Peyer's patch (tissue), 4 donors: ENCODE results near the gene USP17L10. TPM values are rescaled to one million over a fixed set of nuclear protein-coding genes. Genes with fewer than 3 reads are reported as not detected.

Source experiments
- total RNA-seq, 4 donors: library from RNA; depleted of rRNA; stranded (reverse); fragments of >200 nt; gene quantifications; one replicate each; pipeline ENCODE4 v1.1.0, GENCODE V29; 2016

The USP17L10 gene
- total RNA-seq, 4 donors from 2014 or later: not detected

Other genes starting within 250 kb of the USP17L10 start
- not detected for gene FAM90A26, start 40.2 kb upstream of the USP17L10 start, total RNA-seq
- gene USP17L11, start 4.7 kb downstream of the USP17L10 start, total RNA-seq: not detected
- not detected for gene USP17L12, start 9.5 kb downstream of the USP17L10 start, total RNA-seq
- gene USP17L13, start 14.2 kb downstream of the USP17L10 start, total RNA-seq: not detected
- not detected for gene USP17L15, start 23.7 kb downstream of the USP17L10 start, total RNA-seq
- not detected for gene USP17L17, start 33.2 kb downstream of the USP17L10 start, total RNA-seq
- gene USP17L18, start 38.0 kb downstream of the USP17L10 start, total RNA-seq: not detected
- gene USP17L19, start 42.7 kb downstream of the USP17L10 start, total RNA-seq: not detected
- not detected for gene USP17L20, start 47.5 kb downstream of the USP17L10 start, total RNA-seq
- gene USP17L21, start 52.2 kb downstream of the USP17L10 start, total RNA-seq: not detected
- not detected for gene USP17L22, start 57.0 kb downstream of the USP17L10 start, total RNA-seq
- not detected for gene USP17L24, start 114.5 kb downstream of the USP17L10 start, total RNA-seq
- gene USP17L25, start 119.3 kb downstream of the USP17L10 start, total RNA-seq: not detected
- gene USP17L26, start 124.0 kb downstream of the USP17L10 start, total RNA-seq: not detected
- not detected for gene USP17L5, start 128.7 kb downstream of the USP17L10 start, total RNA-seq
- gene USP17L27, start 133.5 kb downstream of the USP17L10 start, total RNA-seq: not detected
- not detected for gene USP17L28, start 138.2 kb downstream of the USP17L10 start, total RNA-seq
- not detected for gene USP17L29, start 143.0 kb downstream of the USP17L10 start, total RNA-seq
- not detected for gene USP17L30, start 152.5 kb downstream of the USP17L10 start, total RNA-seq
- gene DEFB131A, start 233.8 kb downstream of the USP17L10 start, total RNA-seq: not detected